Activated CD4-positive, alpha-beta T cell treated with anti-CD3 and anti-CD28 coated beads, Interleukin-2, amount 50 U/mL, for 48 hours (primary cell): Measurements from ENCODE around the gene SAMD1.
"Not testable (repeated sequence)": the region's sequence is repeated elsewhere in the genome, so short reads cannot be mapped to it uniquely, and the experiment has no call there.

ENCODE experiments used
- DNase-seq, 2 experiments: peaks; one replicate each; pipeline ENCODE4 v3.0.0-alpha.2; 2020

SAMD1 gene

DNA sequence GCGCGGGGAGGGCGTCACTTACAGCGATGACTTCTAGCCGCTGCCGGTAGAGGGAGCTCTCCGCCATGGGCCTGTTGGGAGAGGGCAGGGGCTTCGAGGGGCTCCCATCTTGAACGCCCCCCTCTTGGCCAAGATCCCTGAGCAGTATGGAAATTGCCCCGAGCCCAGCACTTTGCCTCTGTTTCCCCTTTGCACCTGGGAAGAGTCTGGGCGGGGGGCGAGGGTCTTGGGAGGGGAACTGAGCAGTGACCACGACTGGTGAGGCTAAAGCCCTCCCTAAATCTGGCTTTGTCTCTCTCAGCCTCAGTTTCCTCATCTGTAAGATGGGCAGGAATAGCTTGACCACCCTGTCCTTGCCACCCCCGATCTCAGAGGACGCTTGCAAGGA is 31.5 kb downstream of the SAMD1 start:
- peak; percentile 54 to 66 for DNase-seq

- DNase-seq: no peak
These were observed 32.1 kb downstream of the SAMD1 start for GRCh38 chr19:14058182-14059092.

GRCh38 chr19:14056741-14057356 is 33.7 kb downstream of the SAMD1 start:
- no peak for DNase-seq

DNA sequence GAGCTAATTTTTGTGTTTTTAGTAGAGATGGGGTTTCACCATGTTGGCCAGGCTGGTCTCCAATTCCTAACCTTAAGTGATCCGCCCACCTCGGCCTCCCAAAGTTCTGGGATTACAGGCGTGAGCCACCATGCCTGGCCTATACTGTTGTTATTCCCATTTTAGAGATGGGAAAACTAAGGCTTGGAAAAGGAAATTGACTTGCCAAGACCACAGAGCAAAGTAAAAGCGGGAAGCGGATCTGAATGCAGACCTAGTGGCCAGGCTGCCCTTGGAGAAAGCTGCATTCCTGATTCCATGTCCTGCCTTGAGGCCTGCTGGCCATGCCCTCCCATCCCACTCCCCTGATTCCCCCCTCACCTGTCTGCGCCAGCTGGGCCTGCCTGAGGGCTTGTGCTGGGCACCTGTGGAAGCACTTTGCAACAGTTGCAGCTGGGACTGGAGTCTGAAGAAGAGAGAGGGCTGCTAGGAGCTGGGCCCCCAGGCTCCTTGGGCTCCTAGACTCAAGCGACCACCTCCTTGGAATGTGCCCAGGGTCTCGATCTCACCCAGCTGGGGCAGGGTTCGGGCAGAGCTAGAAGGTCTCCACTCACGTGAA is 34.4 kb downstream of the SAMD1 start:
- DNase-seq: no peak

DNA sequence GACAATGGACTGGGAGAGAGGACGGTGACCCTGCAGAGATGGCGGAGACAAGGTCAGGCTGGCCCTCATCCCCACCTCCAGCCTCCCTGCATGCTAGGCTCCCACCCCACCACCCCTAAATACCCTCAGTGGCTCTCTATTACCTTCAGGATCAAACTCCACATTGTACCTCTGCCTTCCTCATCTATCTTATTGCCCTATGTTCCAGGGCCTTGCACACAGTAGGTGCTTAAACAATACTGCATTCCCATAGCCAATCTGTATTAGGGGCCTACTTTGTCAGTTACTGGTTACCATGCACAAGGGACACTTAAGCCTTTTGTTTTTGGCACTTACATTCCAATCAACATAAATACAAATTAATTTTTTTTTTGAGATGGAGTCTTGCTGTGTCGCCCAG is 35.2 kb downstream of the SAMD1 start:
- no peak for DNase-seq

GRCh38 chr19:14054721-14055120 is 35.8 kb downstream of the SAMD1 start:
- no peak for DNase-seq

DNA sequence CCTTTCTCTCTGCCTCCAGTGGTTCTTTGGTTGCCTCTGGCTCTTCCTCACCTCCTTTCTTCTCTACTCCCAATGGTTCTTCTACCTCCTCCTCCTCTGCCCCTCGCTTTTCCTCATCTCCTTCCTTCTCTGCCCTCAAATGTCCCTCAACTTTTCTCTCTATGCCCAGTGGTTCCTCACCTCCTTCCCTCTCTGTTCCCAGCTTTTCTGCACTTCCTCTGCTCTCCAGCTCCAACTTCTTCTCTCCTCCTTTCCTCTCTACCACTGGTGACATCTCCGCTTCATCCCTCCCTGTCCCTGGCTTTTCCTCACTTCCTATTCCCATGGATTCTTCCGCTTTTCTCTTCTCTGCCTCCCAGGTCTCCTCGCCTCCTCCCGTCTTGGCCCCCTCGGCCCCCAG is 36.5 kb downstream of the SAMD1 start:
- no peak for DNase-seq

GRCh38 chr19:14053500-14053899 is 37.1 kb downstream of the SAMD1 start:
- no peak for DNase-seq

DNA sequence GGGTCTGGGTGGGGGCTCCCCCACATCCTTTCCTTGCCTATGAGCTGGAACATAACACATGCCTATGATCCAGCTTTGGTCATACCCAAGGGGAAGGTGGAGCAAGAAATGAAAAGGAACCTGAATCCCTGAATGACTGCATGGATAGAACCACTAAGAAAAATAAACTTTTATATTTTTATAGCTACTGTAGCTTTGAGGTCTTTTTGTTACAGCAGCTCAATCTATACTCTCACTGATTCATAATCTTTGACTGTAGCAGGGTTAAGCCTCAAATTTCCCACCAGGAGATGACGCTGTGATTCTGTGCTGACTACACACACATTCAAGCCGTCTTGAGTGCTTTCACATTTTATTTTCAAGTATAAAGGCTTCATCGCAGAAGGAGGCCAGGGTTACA is 37.5 kb downstream of the SAMD1 start:
- no peak for DNase-seq

DNA sequence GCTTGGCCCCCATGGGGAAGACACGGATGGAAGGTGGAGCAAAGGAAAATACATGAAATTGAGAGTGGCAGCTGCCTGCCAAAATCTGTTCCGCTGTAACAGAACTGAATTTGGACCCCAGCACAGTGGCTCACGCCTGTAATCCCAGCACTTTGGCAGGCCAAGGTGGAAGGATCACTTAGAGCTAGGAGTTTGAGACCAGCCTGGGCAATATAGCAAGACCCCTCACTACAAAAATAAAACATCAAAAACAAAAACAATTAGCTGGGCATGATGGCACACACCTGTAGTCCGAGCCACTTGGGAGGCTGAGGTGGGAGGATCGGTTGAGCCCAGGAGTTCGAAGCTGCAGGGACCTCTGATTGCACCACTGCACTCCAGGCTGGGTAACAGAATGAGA is 38.1 kb downstream of the SAMD1 start:
- no peak for DNase-seq

DNA sequence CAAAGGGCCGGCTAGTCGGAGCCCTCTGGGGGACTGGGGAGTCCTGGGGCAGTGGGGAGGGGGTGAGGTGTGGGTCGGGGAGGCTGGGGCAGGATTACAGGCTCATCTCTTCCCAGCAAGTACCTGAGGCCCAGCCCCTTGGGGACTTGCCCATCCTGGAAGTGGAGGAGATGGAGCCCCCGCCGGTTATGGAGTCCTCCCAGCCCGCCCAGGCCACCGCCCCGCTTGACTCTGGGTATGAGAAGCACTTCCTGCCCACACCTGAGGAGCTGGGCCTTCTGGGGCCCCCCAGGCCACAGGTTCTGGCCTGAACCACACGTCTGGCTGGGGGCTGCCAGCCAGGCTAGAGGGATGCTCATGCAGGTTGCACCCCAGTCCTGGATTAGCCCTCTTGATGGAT is 38.6 kb downstream of the SAMD1 start:
- no peak for DNase-seq

DNA sequence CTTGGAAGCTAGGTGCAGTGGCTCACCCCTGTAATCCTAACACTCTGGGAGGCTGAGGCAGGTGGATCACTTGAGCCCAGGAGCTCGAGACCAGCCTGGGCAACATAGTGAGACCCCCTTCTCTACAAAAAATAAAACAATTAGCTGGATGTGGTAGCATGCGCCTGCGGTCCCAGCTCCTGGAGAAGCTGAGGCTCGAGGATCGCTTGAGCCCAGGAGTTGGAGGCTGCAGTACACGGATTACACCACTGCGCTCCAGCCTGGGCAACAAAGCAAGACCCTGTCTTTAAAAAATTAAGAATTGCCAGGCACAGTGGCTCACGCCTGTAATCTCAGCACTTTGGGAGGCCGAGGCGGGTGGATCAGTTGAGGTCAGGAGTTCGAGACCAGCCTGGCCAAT is 39.6 kb downstream of the SAMD1 start:
- DNase-seq: not testable (repeated sequence)

DNA sequence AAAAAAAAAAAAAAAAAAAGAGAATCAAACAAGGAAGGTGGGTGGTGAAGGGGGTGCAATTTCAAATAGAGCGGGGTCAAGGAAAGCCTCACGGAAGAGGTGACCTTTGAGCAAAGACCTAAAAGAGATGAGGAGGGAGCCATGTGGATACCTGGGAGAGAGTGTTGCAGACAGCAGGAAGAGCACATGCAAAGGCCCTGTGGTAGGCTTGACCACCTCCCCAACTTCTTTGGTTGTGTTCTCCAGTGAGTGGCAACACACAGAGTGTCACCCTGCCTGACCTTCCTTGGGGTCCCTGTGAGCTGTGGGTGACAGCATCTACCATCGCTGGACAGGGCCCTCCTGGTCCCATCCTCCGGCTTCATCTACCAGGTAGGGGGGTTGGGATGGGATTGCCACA is 40.0 kb downstream of the SAMD1 start:
- DNase-seq: no peak

DNA sequence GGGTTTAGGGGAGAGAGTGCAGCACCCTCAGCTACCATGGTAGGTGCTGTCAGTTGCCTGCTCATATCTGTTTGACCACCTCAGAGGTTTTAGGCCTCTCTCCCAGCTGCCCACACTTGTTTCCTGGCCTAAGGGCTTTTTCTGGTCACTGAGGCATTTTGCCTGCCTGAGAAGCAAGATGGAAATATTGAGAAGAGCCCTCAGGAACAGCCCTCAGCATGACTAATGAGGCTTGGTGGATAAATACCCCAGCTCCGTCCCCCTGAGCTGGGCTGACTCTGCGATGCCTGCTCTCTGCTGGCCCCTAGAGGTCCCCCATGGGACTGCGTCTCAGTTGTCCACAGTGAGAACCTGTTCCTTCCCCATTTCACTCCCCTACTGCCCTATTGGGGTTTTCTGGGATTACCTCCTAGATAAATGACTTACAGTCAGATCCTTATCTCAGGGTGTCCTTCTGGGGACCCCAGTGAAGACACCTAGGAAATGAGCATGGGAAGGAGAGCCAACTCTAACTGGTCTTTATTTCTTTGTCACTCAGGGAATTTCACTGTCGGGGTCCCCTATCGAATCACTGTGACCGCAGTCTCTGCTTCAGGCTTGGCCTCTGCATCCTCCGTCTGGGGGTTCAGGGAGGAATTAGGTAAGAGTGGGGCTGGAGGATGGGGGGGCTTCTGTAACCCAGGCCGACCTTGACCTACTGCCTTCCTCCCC is 42.0 kb downstream of the SAMD1 start:
- DNase-seq: peak; percentile 85 to 88

DNA sequence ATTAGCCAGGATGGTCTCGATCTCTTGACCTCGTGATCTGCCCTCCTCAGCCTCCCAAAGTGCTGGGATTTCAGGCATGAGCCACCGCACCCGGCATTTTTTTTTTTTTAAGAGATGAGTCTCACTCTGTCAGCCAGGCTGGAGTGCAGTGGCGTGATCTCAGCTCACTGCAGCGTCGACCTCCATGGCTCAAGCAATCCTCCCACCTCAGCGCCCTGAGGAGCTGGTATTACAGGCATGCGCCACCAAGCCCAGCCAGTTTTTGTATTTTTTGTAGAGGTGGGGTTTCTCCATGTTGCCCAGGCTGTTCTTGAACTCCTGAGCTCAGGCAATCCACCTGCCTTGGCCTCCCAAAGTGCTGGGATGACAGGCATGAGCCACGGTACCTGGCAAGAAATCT is 42.7 kb downstream of the SAMD1 start:
- not testable (repeated sequence) for DNase-seq

GRCh38 chr19:14042659-14043608 is 47.6 kb downstream of the SAMD1 start:
- DNase-seq: not testable (repeated sequence)

- no peak for DNase-seq
These were observed 51.4 kb downstream of the SAMD1 start for GRCh38 chr19:14039181-14039580.
